Omental fat pad (tissue), 4 donors: ENCODE data around the gene ZCCHC17. TPM values are rescaled to one million over a fixed set of nuclear protein-coding genes. Genes with fewer than 3 reads are reported as not detected.
"Not testable (repeated sequence)": the region's sequence is repeated elsewhere in the genome, so short reads cannot be mapped to it uniquely, and the experiment has no call there.

Experiments used
- ATAC-seq: fragments of 150-250 bp; one replicate; pipeline ENCODE4 v1.9.1; 2016; ENCODE audit warnings: mild to moderate bottlenecking, moderate library complexity; ENCODE audit not compliant: low FRiP score
- DNase-seq: peaks from one replicate; pipeline ENCODE4 v3.0.0-alpha.2; 2019; ENCODE audit warnings: low spot score
- total RNA-seq, 4 donors: library from RNA; depleted of rRNA; stranded (reverse); fragments of >200 nt; gene quantifications; one replicate each; pipeline ENCODE4 v1.1.0, GENCODE V29; 2016
- TF ChIP-seq, protein P1 (sequence below), 3 donors: fragments of 450-650 bp; IDR thresholded peaks; one replicate each; pipeline ENCODE4 v1.5.1; 2016 to 2017; ENCODE audit warnings: antibody characterized with exemption in 3 of 3, mild to moderate bottlenecking in 3 of 3, moderate library complexity in 2 of 3

ZCCHC17 gene
- total RNA-seq, 4 donors from 2014 or later: 18.3 to 22.5 (median 18.8) TPM

- TF ChIP-seq, protein P1, sequence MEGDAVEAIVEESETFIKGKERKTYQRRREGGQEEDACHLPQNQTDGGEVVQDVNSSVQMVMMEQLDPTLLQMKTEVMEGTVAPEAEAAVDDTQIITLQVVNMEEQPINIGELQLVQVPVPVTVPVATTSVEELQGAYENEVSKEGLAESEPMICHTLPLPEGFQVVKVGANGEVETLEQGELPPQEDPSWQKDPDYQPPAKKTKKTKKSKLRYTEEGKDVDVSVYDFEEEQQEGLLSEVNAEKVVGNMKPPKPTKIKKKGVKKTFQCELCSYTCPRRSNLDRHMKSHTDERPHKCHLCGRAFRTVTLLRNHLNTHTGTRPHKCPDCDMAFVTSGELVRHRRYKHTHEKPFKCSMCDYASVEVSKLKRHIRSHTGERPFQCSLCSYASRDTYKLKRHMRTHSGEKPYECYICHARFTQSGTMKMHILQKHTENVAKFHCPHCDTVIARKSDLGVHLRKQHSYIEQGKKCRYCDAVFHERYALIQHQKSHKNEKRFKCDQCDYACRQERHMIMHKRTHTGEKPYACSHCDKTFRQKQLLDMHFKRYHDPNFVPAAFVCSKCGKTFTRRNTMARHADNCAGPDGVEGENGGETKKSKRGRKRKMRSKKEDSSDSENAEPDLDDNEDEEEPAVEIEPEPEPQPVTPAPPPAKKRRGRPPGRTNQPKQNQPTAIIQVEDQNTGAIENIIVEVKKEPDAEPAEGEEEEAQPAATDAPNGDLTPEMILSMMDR (IDR thresholded peaks at IDR 0.05): no peak
- ATAC-seq (no peak), DNase-seq (no peak)
Measured at GRCh38 chr1:31381394-31382294, 84.8 kb downstream of the ZCCHC17 start.

GRCh38 chr1:31382379-31382989 is 85.7 kb downstream of the ZCCHC17 start:
- TF ChIP-seq, protein P1 (IDR thresholded peaks at IDR 0.05): no peak
- DNase-seq (no peak), ATAC-seq (no peak)

DNA sequence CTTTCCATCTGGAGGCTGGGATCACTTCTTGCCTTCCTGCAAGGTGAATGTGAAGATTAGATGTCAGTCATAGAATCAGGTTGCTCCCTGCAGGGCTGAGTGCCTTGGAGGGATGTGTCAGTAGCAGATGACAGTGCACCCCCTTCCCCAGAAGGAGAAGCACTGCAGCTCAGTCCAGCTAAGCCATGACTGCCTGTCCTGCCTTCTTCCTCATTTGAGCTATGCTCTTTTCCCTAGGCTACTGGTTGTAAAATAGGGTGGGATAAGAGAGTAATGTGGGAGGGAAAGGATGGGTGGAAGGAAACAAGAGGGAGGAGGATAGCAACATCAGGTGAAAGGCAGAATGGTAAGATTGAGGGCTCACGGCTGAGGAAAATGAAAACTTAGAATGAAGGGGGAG is 87.1 kb downstream of the ZCCHC17 start:
- no peak for DNase-seq
- ATAC-seq: no peak
- TF ChIP-seq, protein P1 (IDR thresholded peaks at IDR 0.05): no peak

- DNase-seq, ATAC-seq: not testable (repeated sequence)
Measured at GRCh38 chr1:31386576-31387243, 89.9 kb downstream of the ZCCHC17 start.

- TF ChIP-seq, protein P1 (IDR thresholded peaks at IDR 0.05): no peak
- DNase-seq (no peak), ATAC-seq (no peak)
Measured at GRCh38 chr1:31387612-31388011, 90.8 kb downstream of the ZCCHC17 start.

- DNase-seq: no peak
- ATAC-seq: no peak
- TF ChIP-seq, protein P1 (IDR thresholded peaks at IDR 0.05): no peak
Measured at GRCh38 chr1:31389616-31390015, 92.8 kb downstream of the ZCCHC17 start.

GRCh38 chr1:31390071-31390470 is 93.2 kb downstream of the ZCCHC17 start:
- ATAC-seq (no peak), DNase-seq (no peak)
- TF ChIP-seq, protein P1 (IDR thresholded peaks at IDR 0.05): no peak
